Mesothelial cell of epicardium (in vitro differentiated cells): Measurements from ENCODE around the gene SHISA9. TPM values are rescaled to one million over a fixed set of nuclear protein-coding genes. Genes with fewer than 3 reads are reported as not detected.

Experiments
- DNase-seq, 2 experiments: peaks; one replicate each; pipeline ENCODE4 v3.0.0; 2021; ENCODE audit warnings: low spot score in 2 of 2; ENCODE audit not compliant: unreplicated experiment in 2 of 2
- H3K27ac Mint-ChIP-seq: 2 replicates; pipeline ENCODE4 v1.8.0; 2021; ENCODE audit warnings: mixed read lengths
- H3K27me3 Mint-ChIP-seq: 2 replicates; pipeline ENCODE4 v1.8.0; 2021; ENCODE audit warnings: low read depth, mixed read lengths
- H3K36me3 Mint-ChIP-seq: 2 replicates; pipeline ENCODE4 v1.8.0; 2021; ENCODE audit warnings: mixed read lengths
- H3K4me1 Mint-ChIP-seq: 2 replicates; pipeline ENCODE4 v1.8.0; 2021; ENCODE audit warnings: mixed read lengths
- H3K4me3 Mint-ChIP-seq: 2 replicates; pipeline ENCODE4 v1.8.0; 2021; ENCODE audit warnings: mild to moderate bottlenecking, moderate library complexity, mixed read lengths
- H3K9me3 Mint-ChIP-seq: 2 replicates; pipeline ENCODE4 v1.8.0; 2021; ENCODE audit warnings: mixed read lengths
- total RNA-seq: library from RNA; stranded (reverse); gene quantifications from 3 replicates; pipeline ENCODE4 v1.2.1, GENCODE V29; 2021
- TF ChIP-seq, protein P1 (sequence below): fragments of 200-600 bp; sonication (generic); IDR thresholded peaks from one replicate; pipeline ENCODE4 v1.5.0; 2021; ENCODE audit warnings: antibody characterized with exemption; ENCODE audit not compliant: unreplicated experiment

SHISA9 gene
- total RNA-seq, 1 donor from 2014 or later = 0.04 TPM

DNA sequence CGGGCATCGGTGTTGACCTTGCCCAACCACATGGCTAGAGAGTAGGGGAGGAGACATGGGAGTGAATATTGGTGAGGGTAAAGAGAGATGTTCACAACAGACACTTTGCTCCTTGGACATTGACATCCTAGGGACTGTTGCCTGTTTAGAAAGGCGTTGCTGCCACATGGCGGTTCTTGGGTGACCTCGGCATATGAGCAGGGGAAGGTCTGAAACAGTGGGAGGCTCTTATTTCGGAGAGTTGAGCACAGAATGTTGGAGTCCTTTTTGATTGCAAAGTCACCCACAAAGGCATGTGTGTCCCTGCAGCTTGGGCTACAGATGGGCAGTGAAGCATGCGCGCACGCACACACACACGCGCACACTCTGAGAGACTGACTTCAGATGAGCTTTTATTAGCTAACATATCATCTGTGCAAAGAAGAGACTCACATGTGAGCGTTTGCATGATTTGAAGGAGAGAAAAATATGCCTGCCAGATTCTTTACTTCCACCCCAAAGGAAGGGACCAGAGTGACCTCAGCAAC lies 104.4 kb downstream of the SHISA9 start:
- Mint-ChIP-seq H3K4me1 (no peaks in the 10 kb centered on the region), H3K27ac (no peak overlapping the region), H3K36me3 (no peaks in the 10 kb centered on the region), H3K27me3 (peaks cover 7% of the 10 kb centered on the region), H3K9me3 (no peaks in the 10 kb centered on the region), H3K4me3 (no peak overlapping the region)
- TF ChIP-seq, protein P1, sequence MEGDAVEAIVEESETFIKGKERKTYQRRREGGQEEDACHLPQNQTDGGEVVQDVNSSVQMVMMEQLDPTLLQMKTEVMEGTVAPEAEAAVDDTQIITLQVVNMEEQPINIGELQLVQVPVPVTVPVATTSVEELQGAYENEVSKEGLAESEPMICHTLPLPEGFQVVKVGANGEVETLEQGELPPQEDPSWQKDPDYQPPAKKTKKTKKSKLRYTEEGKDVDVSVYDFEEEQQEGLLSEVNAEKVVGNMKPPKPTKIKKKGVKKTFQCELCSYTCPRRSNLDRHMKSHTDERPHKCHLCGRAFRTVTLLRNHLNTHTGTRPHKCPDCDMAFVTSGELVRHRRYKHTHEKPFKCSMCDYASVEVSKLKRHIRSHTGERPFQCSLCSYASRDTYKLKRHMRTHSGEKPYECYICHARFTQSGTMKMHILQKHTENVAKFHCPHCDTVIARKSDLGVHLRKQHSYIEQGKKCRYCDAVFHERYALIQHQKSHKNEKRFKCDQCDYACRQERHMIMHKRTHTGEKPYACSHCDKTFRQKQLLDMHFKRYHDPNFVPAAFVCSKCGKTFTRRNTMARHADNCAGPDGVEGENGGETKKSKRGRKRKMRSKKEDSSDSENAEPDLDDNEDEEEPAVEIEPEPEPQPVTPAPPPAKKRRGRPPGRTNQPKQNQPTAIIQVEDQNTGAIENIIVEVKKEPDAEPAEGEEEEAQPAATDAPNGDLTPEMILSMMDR = no peak
- no peak for DNase-seq

DNA sequence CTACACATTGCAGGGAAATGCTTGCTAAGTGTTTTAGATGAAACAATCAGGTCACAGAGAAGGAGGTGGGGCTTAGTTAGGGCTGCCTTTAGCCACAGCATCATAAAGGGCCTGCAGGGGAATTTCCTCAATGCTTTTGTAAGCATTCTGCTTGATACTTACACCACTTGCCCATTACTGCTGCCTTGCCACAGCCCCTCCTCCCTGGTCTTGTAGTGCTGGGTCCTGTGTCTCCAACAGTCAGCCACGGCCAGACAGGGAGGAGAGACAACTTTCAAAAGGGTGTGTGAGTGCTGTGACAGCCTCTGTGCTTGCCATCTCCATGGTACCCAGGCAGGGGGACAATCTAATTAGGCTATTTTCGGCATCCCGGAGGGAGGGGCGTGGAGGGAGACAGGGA lies 111.2 kb downstream of the SHISA9 start:
- TF ChIP-seq, protein P1 = no peak
- H3K27me3 Mint-ChIP-seq = peaks cover 8% of the 10 kb centered on the region
- no peak overlapping the region for H3K27ac Mint-ChIP-seq
- H3K36me3 Mint-ChIP-seq = no peaks in the 10 kb centered on the region
- no peak for DNase-seq
- no peaks in the 10 kb centered on the region for H3K4me1 Mint-ChIP-seq
- H3K9me3 Mint-ChIP-seq = no peaks in the 10 kb centered on the region
- H3K4me3 Mint-ChIP-seq = no peak overlapping the region

DNA sequence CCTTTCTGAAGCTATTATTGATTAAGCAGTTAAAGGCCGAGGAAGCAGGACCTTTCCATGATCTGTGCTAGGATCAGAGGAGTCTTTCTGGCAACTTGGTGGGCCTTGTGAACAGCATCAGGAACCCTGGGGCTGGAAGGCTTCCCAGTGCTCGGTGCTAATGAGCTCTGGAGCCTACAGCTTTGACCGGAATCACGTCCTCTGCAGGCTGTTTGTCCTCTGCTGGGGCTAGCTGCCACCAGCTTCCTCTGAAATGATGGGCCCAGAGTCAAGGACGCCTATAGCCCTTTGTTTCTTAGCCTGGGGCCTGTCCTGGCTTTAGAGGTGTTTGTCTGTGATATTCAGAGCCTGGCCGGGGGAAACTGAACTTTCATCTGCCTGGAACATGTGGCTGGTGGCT lies 111.6 kb downstream of the SHISA9 start:
- Mint-ChIP-seq H3K36me3 (no peaks in the 10 kb centered on the region), H3K4me1 (no peaks in the 10 kb centered on the region), H3K27ac (no peak overlapping the region), H3K4me3 (no peak overlapping the region), H3K27me3 (peaks cover 8% of the 10 kb centered on the region), H3K9me3 (no peaks in the 10 kb centered on the region)
- no peak for DNase-seq
- TF ChIP-seq, protein P1 = no peak

DNA sequence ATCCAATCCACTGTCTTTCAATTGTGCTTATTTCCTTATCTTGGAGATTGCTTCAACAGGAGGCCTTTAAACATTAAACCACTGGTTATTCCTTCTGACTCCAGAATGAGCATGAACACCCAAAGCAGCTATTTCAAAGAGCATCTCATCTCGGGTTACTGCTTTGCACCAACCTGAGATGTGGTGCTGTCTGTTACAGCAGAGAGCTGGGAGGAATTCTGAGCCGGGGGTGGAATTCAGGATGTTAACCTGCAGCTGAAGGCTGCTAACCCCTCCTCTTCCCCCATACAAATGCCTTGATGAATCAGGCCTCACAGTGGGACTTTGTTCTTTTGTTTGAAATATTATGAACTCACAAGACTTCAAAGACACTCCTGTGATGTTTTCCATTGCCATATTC lies 113.1 kb downstream of the SHISA9 start:
- no peak overlapping the region for H3K27ac Mint-ChIP-seq
- no peaks in the 10 kb centered on the region for H3K4me1 Mint-ChIP-seq
- H3K36me3 Mint-ChIP-seq = no peaks in the 10 kb centered on the region
- TF ChIP-seq, protein P1 = no peak
- H3K4me3 Mint-ChIP-seq = no peak overlapping the region
- H3K9me3 Mint-ChIP-seq = no peaks in the 10 kb centered on the region
- DNase-seq = no peak
- H3K27me3 Mint-ChIP-seq = peaks cover 11% of the 10 kb centered on the region

DNA sequence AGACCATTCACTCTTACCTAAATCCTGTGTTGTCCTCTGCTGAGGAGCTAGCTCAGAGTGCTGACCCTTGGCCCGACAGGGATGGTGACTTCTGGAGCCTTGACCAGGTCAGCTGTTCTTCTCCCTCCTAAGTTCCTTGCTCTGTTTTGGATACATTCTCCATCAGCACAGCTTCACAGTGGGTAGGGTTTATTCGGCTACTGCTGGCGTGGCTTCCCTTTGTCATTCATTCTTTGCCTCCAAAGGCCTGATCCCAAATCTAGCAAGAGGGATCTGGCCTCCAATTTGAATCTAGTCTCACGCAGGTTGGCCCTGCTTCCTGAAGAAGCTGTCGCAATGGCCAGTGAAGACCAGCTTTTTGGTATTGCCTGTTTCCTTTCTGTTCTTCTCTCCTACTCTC lies 116.6 kb downstream of the SHISA9 start:
- Mint-ChIP-seq H3K27ac (no peak overlapping the region), H3K27me3 (peaks cover 9% of the 10 kb centered on the region), H3K4me3 (no peak overlapping the region), H3K36me3 (no peaks in the 10 kb centered on the region), H3K4me1 (no peaks in the 10 kb centered on the region), H3K9me3 (no peaks in the 10 kb centered on the region)
- TF ChIP-seq, protein P1 = no peak
- no peak for DNase-seq

DNA sequence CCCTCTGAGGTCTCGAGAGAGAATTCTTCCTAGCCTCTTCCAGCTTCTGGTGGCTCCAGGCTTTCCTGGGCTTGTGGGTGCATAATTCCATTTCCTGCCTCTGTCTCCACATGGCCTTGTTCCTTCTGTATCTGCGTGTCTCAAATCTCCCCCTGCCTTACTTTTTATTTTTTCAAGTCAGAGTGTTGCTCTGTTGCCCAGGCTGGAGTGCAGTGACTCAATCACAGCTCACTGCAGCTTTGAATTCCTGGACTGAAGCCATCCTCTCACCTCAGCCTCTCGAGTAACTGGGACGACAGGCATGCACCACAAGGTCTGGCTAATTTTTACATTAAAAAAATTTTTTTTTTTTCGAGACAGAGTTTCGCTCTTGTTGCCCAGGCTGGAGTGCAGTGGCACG lies 120.6 kb downstream of the SHISA9 start:
- H3K36me3 Mint-ChIP-seq = no peaks in the 10 kb centered on the region
- H3K4me1 Mint-ChIP-seq = no peaks in the 10 kb centered on the region
- H3K4me3 Mint-ChIP-seq = no peak overlapping the region
- TF ChIP-seq, protein P1 = no peak
- H3K27ac Mint-ChIP-seq = no peak overlapping the region
- H3K9me3 Mint-ChIP-seq = no peaks in the 10 kb centered on the region
- no peak for DNase-seq
- H3K27me3 Mint-ChIP-seq = peaks cover 2% of the 10 kb centered on the region
